ENCODE results near the gene MSANTD2.

The MSANTD2 gene

DNA sequence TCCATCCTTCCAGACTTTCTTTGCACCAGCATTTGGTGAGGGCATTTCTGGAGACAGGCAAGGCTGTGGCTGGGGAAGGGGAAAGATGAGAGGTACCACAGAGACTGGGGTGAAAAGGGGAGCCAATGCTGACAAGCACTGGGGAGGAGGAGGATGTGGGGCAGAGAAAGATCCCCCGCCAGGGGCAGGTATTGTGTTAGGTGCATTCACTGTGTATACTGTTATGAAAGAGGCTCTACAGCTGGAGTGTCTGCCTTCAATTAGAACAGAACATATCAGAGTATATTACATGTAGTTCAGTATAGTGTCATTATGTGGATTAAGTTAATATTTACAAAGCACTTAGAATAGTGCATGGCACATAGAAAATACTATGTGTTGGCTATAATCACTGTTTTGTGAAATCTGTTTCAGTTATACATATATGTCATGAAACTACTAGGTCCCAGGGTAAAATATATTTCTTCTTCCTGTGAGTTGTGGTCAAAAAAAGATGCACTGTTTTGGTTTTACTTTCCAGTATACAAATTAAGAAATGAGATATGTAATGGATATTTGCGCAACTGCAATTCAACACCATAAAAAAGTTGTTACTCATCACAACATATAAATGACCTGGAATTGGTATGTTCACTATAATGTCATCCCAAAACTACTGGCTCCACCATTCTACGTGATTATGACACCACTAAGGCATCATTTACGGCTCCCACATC lies 8.4 kb downstream of the MSANTD2 start:
- no peaks in the 10 kb centered on the region for H3K27me3 ChIP-seq (ENCODE audit: low read length)
- H3F3A ChIP-seq (ENCODE audit: insufficient read depth) = no peaks in the 10 kb centered on the region
- no peak overlapping the region for H2AFZ ChIP-seq (ENCODE audit: low read depth, low read length, severe bottlenecking)
- no peaks in the 10 kb centered on the region for H3K36me3 ChIP-seq (ENCODE audit: low read length)
- H3K9me2 ChIP-seq (replicated peaks; ENCODE audit: insufficient read depth, low read length) = no peaks in the 10 kb centered on the region
- no peak overlapping the region for H3K9ac ChIP-seq (ENCODE audit: low read length)
- no peak overlapping the region for H3K27ac ChIP-seq (ENCODE audit: low read depth, low read length)
- peaks cover 19% of the 10 kb centered on the region; the same call in 1 of the 2 replicates for H4K20me1 ChIP-seq (ENCODE audit: low read depth, low read length)
- no peak overlapping the region for H3K4me2 ChIP-seq (ENCODE audit: low read depth, low read length, poor library complexity, severe bottlenecking)
- H3K4me3 ChIP-seq (ENCODE audit: insufficient read depth, low read length, poor library complexity, severe bottlenecking) = no peak overlapping the region
- no peaks in the 10 kb centered on the region for H3K9me3 ChIP-seq (ENCODE audit: insufficient read depth, low read length)
- no peak for TF ChIP-seq EZH2phosphoT487 (conservative IDR thresholded peaks at IDR 0.05; ENCODE audit: low read length)
- peaks cover 25% of the 10 kb centered on the region for H3K79me2 ChIP-seq (ENCODE audit: insufficient read depth, low read length)

DNA sequence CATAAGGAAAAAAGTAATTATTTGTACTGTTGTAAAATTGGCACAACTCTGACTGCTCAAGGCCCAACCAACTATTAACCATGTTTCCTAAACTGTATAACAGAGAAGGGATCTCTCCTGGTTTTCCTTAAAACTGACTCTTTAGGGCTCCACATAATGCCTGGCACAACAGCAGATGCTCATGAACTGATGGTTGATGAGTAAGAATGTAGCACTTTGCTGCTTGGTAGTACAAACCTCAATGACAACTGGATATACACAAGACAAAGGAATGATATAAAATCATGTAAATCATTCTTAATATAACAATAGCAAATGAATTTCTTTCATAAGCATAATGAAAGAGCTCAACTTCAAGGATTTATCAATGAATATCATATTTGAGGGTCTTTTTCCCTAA lies 11.7 kb downstream of the MSANTD2 start:
- no peak overlapping the region for H3K4me2 ChIP-seq (ENCODE audit: low read depth, low read length, poor library complexity, severe bottlenecking)
- peaks cover 20% of the 10 kb centered on the region for H3K79me2 ChIP-seq (ENCODE audit: insufficient read depth, low read length)
- TF ChIP-seq EZH2phosphoT487 (conservative IDR thresholded peaks at IDR 0.05; ENCODE audit: low read length) = no peak
- TF ChIP-seq, protein P1, sequence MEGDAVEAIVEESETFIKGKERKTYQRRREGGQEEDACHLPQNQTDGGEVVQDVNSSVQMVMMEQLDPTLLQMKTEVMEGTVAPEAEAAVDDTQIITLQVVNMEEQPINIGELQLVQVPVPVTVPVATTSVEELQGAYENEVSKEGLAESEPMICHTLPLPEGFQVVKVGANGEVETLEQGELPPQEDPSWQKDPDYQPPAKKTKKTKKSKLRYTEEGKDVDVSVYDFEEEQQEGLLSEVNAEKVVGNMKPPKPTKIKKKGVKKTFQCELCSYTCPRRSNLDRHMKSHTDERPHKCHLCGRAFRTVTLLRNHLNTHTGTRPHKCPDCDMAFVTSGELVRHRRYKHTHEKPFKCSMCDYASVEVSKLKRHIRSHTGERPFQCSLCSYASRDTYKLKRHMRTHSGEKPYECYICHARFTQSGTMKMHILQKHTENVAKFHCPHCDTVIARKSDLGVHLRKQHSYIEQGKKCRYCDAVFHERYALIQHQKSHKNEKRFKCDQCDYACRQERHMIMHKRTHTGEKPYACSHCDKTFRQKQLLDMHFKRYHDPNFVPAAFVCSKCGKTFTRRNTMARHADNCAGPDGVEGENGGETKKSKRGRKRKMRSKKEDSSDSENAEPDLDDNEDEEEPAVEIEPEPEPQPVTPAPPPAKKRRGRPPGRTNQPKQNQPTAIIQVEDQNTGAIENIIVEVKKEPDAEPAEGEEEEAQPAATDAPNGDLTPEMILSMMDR (IDR thresholded peaks at IDR 0.05; ENCODE audit: insufficient read depth, low read length, poor library complexity, severe bottlenecking) = no peak
- no peak overlapping the region for H3K27ac ChIP-seq (ENCODE audit: low read depth, low read length)
- H3K27me3 ChIP-seq (ENCODE audit: low read length) = no peaks in the 10 kb centered on the region
- peaks cover 16% of the 10 kb centered on the region; the same call in 1 of the 2 replicates for H4K20me1 ChIP-seq (ENCODE audit: low read depth, low read length)
- no peaks in the 10 kb centered on the region for H3F3A ChIP-seq (ENCODE audit: insufficient read depth)
- no peaks in the 10 kb centered on the region for H3K36me3 ChIP-seq (ENCODE audit: low read length)
- no peak overlapping the region for H3K9ac ChIP-seq (ENCODE audit: low read length)
- H3K9me3 ChIP-seq (ENCODE audit: insufficient read depth, low read length) = no peaks in the 10 kb centered on the region
- no peak overlapping the region for H3K4me3 ChIP-seq (ENCODE audit: insufficient read depth, low read length, poor library complexity, severe bottlenecking)
- H3K9me2 ChIP-seq (replicated peaks; ENCODE audit: insufficient read depth, low read length) = no peaks in the 10 kb centered on the region
- no peak overlapping the region for H2AFZ ChIP-seq (ENCODE audit: low read depth, low read length, severe bottlenecking)

DNA sequence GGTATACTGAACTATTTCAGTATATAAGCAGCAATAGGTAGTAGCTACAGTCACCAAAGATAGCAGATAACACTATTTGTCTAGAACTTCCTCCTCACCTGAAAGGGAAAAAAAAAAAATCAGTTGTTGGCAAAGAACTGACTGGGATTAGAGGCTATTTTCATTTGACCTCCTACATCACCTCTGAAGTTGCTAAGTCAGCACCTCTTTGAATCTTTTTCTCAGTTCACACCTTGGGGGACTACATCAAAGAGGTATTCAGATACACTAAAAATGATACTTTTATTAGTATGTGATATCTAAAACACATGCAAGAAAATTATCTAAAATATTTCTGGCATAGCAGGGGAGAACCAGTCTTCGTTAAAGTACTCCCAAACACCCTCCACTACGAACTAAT lies 16.2 kb downstream of the MSANTD2 start:
- no peak overlapping the region for H2AFZ ChIP-seq (ENCODE audit: low read depth, low read length, severe bottlenecking)
- no peaks in the 10 kb centered on the region for H3F3A ChIP-seq (ENCODE audit: insufficient read depth)
- no peak overlapping the region for H3K9ac ChIP-seq (ENCODE audit: low read length)
- H3K4me3 ChIP-seq (ENCODE audit: insufficient read depth, low read length, poor library complexity, severe bottlenecking) = no peak overlapping the region
- no peaks in the 10 kb centered on the region for H3K9me3 ChIP-seq (ENCODE audit: insufficient read depth, low read length)
- H3K27me3 ChIP-seq (ENCODE audit: low read length) = no peaks in the 10 kb centered on the region
- no peaks in the 10 kb centered on the region for H3K9me2 ChIP-seq (replicated peaks; ENCODE audit: insufficient read depth, low read length)
- no peak for TF ChIP-seq EZH2phosphoT487 (conservative IDR thresholded peaks at IDR 0.05; ENCODE audit: low read length)
- TF ChIP-seq, protein P1 (IDR thresholded peaks at IDR 0.05; ENCODE audit: insufficient read depth, low read length, poor library complexity, severe bottlenecking) = no peak
- no peaks in the 10 kb centered on the region for H3K36me3 ChIP-seq (ENCODE audit: low read length)
- 0 out of 2 replicates have a peak, but pooled peaks cover 3% of the 10 kb centered on the region for H4K20me1 ChIP-seq (ENCODE audit: low read depth, low read length)
- H3K4me2 ChIP-seq (ENCODE audit: low read depth, low read length, poor library complexity, severe bottlenecking) = no peak overlapping the region
- H3K27ac ChIP-seq (ENCODE audit: low read depth, low read length) = no peak overlapping the region
- H3K79me2 ChIP-seq (ENCODE audit: insufficient read depth, low read length) = no peaks in the 10 kb centered on the region

DNA sequence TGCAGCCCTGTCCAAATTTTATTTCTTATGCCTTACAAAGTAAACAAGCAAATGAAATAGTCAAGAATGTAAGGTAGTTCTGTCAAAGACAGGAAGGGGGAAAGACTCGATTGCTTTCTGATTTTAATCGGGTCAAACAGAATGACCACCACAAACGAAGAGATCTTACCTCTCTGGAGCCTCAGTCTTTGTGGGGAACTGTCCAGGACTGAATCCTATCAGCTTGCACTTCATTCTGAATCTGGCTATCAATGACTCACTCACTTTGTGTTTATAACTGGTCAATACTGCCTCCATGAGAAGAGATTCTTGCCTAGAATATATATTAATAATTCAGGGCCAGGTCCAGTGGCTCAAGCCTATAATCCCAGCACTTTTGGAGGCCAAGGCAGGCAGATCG lies 17.2 kb downstream of the MSANTD2 start:
- H3K9me3 ChIP-seq (ENCODE audit: insufficient read depth, low read length) = no peaks in the 10 kb centered on the region
- H3K27me3 ChIP-seq (ENCODE audit: low read length) = no peaks in the 10 kb centered on the region
- no peaks in the 10 kb centered on the region for H3K9me2 ChIP-seq (replicated peaks; ENCODE audit: insufficient read depth, low read length)
- no peak overlapping the region for H3K4me2 ChIP-seq (ENCODE audit: low read depth, low read length, poor library complexity, severe bottlenecking)
- H3K4me3 ChIP-seq (ENCODE audit: insufficient read depth, low read length, poor library complexity, severe bottlenecking) = no peak overlapping the region
- H3F3A ChIP-seq (ENCODE audit: insufficient read depth) = no peaks in the 10 kb centered on the region
- no peak overlapping the region for H3K9ac ChIP-seq (ENCODE audit: low read length)
- H4K20me1 ChIP-seq (ENCODE audit: low read depth, low read length) = no peaks in the 10 kb centered on the region
- TF ChIP-seq, protein P1 (IDR thresholded peaks at IDR 0.05; ENCODE audit: insufficient read depth, low read length, poor library complexity, severe bottlenecking) = no peak
- no peak for TF ChIP-seq EZH2phosphoT487 (conservative IDR thresholded peaks at IDR 0.05; ENCODE audit: low read length)
- H3K36me3 ChIP-seq (ENCODE audit: low read length) = no peaks in the 10 kb centered on the region
- H2AFZ ChIP-seq (ENCODE audit: low read depth, low read length, severe bottlenecking) = no peak overlapping the region
- no peak overlapping the region for H3K27ac ChIP-seq (ENCODE audit: low read depth, low read length)
- no peaks in the 10 kb centered on the region for H3K79me2 ChIP-seq (ENCODE audit: insufficient read depth, low read length)
